ENCODE measurements around the gene PKP4. TPM values are rescaled to one million over a fixed set of nuclear protein-coding genes. Genes with fewer than 3 reads are reported as not detected.

Gene PKP4
- total RNA-seq, 1 experiment from 2014 or later: 59.1 TPM

GRCh38 chr2:158498749-158499136 lies 42.0 kb downstream of the PKP4 start:
- no peak overlapping the region for H3K27ac ChIP-seq
- H2AFZ ChIP-seq: no peak overlapping the region
- H3K4me3 ChIP-seq: no peak overlapping the region
- peaks cover 26% of the 10 kb centered on the region for H3K79me2 ChIP-seq (ENCODE audit: low read depth)
- no peak overlapping the region for H3K4me2 ChIP-seq
- intact Hi-C loops (cut with micrococcal nuclease; ENCODE audit: unreplicated experiment): no loop called here
- no peak for DNase-seq
- BruUV-seq (replicated peaks): no TSS peak
- no peaks in the 10 kb centered on the region for H3K27me3 ChIP-seq (ENCODE audit: insufficient read depth, low read depth)
- no peaks in the 10 kb centered on the region for H3K36me3 ChIP-seq (ENCODE audit: low read depth)
- H3K9me3 ChIP-seq (ENCODE audit: insufficient read depth, low read depth): no peaks in the 10 kb centered on the region
- ChIA-PET CTCF (no interaction called here), POLR2A (ENCODE audit: unreplicated experiment) (no interaction called here)
- no peak for TF ChIP-seq CTCF (conservative IDR thresholded peaks at IDR 0.05)
- TF ChIP-seq EZH2 (IDR thresholded peaks at IDR 0.05; ENCODE audit: low read depth): no peak
- H3K9me2 ChIP-seq (ENCODE audit: insufficient read depth): no peaks in the 10 kb centered on the region
- H4K20me1 ChIP-seq (ENCODE audit: insufficient read depth): no peaks in the 10 kb centered on the region
- H3K4me1 ChIP-seq (replicated peaks; ENCODE audit: insufficient read depth): peaks cover 33% of the 10 kb centered on the region
- no peaks in the 10 kb centered on the region; the same call in 1 of the 2 replicates for H3F3A ChIP-seq (ENCODE audit: insufficient read depth, low read depth)

GRCh38 chr2:158499383-158499782 lies 42.6 kb downstream of the PKP4 start:
- intact Hi-C loops (cut with micrococcal nuclease; ENCODE audit: unreplicated experiment): no loop called here
- ChIA-PET POLR2A (ENCODE audit: unreplicated experiment) (no interaction called here), CTCF (no interaction called here)
- Histone ChIP-seq H3K79me2 (ENCODE audit: low read depth) (peaks cover 26% of the 10 kb centered on the region), H3K9me3 (ENCODE audit: insufficient read depth, low read depth) (no peaks in the 10 kb centered on the region), H3F3A (ENCODE audit: insufficient read depth, low read depth) (no peaks in the 10 kb centered on the region; the same call in 1 of the 2 replicates), H3K27me3 (ENCODE audit: insufficient read depth, low read depth) (no peaks in the 10 kb centered on the region), H3K4me1 (replicated peaks; ENCODE audit: insufficient read depth) (peaks cover 33% of the 10 kb centered on the region), H3K9me2 (ENCODE audit: insufficient read depth) (no peaks in the 10 kb centered on the region), H3K4me3 (no peak overlapping the region), H4K20me1 (ENCODE audit: insufficient read depth) (no peaks in the 10 kb centered on the region), H3K27ac (no peak overlapping the region), H3K36me3 (ENCODE audit: low read depth) (no peaks in the 10 kb centered on the region), H2AFZ (no peak overlapping the region), H3K4me2 (no peak overlapping the region)
- no peak for DNase-seq
- no peak for TF ChIP-seq CTCF (conservative IDR thresholded peaks at IDR 0.05)
- no peak for TF ChIP-seq EZH2 (IDR thresholded peaks at IDR 0.05; ENCODE audit: low read depth)
- BruUV-seq (replicated peaks): no TSS peak

DNA sequence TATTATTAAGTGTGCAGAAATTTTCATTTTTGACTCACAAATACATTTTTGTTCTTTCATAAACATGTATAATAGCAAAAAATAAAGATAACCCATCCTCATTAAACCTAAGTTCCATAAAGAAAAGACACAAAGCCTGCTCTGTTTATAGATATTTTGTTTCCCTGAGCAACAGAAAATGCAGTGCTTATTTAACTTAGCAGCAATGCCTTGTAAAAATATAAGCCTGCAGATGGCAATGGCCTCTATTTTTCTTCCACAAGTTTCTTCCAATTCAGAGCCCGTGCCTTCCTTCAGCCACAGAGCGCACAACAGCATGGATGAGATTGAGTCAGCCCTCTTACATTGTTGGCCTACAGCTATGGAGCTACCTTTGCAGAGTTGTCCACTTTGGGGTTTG lies 43.6 kb downstream of the PKP4 start:
- Histone ChIP-seq H3K27me3 (ENCODE audit: insufficient read depth, low read depth) (no peaks in the 10 kb centered on the region), H2AFZ (no peak overlapping the region), H3K4me3 (no peak overlapping the region), H3K27ac (no peak overlapping the region), H3K4me1 (replicated peaks; ENCODE audit: insufficient read depth) (peaks cover 33% of the 10 kb centered on the region), H4K20me1 (ENCODE audit: insufficient read depth) (no peaks in the 10 kb centered on the region), H3K36me3 (ENCODE audit: low read depth) (no peaks in the 10 kb centered on the region), H3K4me2 (no peak overlapping the region), H3K79me2 (ENCODE audit: low read depth) (peaks cover 33% of the 10 kb centered on the region), H3K9me3 (ENCODE audit: insufficient read depth, low read depth) (no peaks in the 10 kb centered on the region), H3F3A (ENCODE audit: insufficient read depth, low read depth) (no peaks in the 10 kb centered on the region; the same call in 1 of the 2 replicates), H3K9me2 (ENCODE audit: insufficient read depth) (no peaks in the 10 kb centered on the region)
- BruUV-seq (replicated peaks): no TSS peak
- POLR2A ChIA-PET (ENCODE audit: unreplicated experiment): no interaction called here
- no peak for DNase-seq
- CTCF ChIA-PET: no interaction called here
- TF ChIP-seq EZH2 (IDR thresholded peaks at IDR 0.05; ENCODE audit: low read depth) (no peak), CTCF (conservative IDR thresholded peaks at IDR 0.05) (no peak)
- intact Hi-C loops (cut with micrococcal nuclease; ENCODE audit: unreplicated experiment): no loop called here

Data from PC-9 (cell line).